Duodenal mucosa (tissue), 2 donors: ENCODE data around the gene OS9.
A peak's percentile ranks its signal among the peaks of the same experiment; 100 is the strongest.

ENCODE experiments used
- H3K27ac ChIP-seq: one replicate; pipeline ENCODE4 v1.7.0; 2013; ENCODE audit warnings: low read depth, low read length
- H3K27me3 ChIP-seq, 2 donors: one replicate each; pipeline ENCODE4 v1.7.0; 2013; ENCODE audit warnings: low read length in 2 of 2, control low read depth in 1 of 2; ENCODE audit not compliant: insufficient read depth in 2 of 2, control insufficient read depth in 1 of 2
- H3K36me3 ChIP-seq, 2 donors: one replicate each; pipeline ENCODE4 v1.7.0; 2013; ENCODE audit warnings: low read length in 2 of 2, control low read depth in 1 of 2; ENCODE audit not compliant: insufficient read depth in 2 of 2, control insufficient read depth in 1 of 2
- H3K4me1 ChIP-seq, 2 donors: one replicate each; pipeline ENCODE4 v1.7.0; 2013; ENCODE audit warnings: low read length in 2 of 2, control low read depth in 1 of 2; ENCODE audit not compliant: insufficient read depth in 2 of 2, control insufficient read depth in 1 of 2
- H3K4me3 ChIP-seq, 2 donors: one replicate each; pipeline ENCODE4 v1.7.0; 2013; ENCODE audit warnings: low read length in 2 of 2, low read depth in 1 of 2
- H3K9ac ChIP-seq, 2 donors: one replicate each; pipeline ENCODE4 v1.7.0; 2013; ENCODE audit warnings: low read length in 2 of 2, low read depth in 1 of 2
- H3K9me3 ChIP-seq, 2 donors: one replicate each; pipeline ENCODE4 v1.7.0; 2013; ENCODE audit warnings: low read length in 2 of 2, control low read depth in 1 of 2; ENCODE audit not compliant: control insufficient read depth in 1 of 2

Gene OS9

GRCh38 chr12:57765698-57766463 lies 71.9 kb downstream of the OS9 start:
- Histone ChIP-seq H3K4me1 (peaks cover 23 to 32% of the 10 kb centered on the region in 2 donors), H3K9me3 (no peaks in the 10 kb centered on the region), H3K9ac (peak overlapping the region; percentile 7 to 67), H3K4me3 (peak overlapping the region; percentile 77 to 83), H3K36me3 (peaks cover 5 to 19% of the 10 kb centered on the region in 2 donors), H3K27ac (no peak overlapping the region), H3K27me3 (peaks cover 25 to 33% of the 10 kb centered on the region in 2 donors)

GRCh38 chr12:57766464-57767304 lies 72.8 kb downstream of the OS9 start, which contains the start of gene CYP27B1:
CYP27B1 (minus strand) TSS chr12:57767078; CDS start chr12:57767041, 37 bp downstream.
- no peak within 1 kb of the TSS for H3K27ac ChIP-seq
- peak within 1 kb of the TSS in 1 of 2 donors; percentile 32 for H3K9ac ChIP-seq
- no peaks in the 10 kb centered on the region for H3K9me3 ChIP-seq
- peaks cover 5 to 19% of the 10 kb centered on the region in 2 donors for H3K36me3 ChIP-seq
- peaks cover 30 to 40% of the 10 kb centered on the region in 2 donors for H3K4me1 ChIP-seq
- H3K4me3 ChIP-seq: peak within 1 kb of the TSS; percentile 77 to 83
- H3K27me3 ChIP-seq: peaks cover 25 to 33% of the 10 kb centered on the region in 2 donors

- Histone ChIP-seq H3K27ac (no peak overlapping the region), H3K9ac (no peak overlapping the region), H3K9me3 (no peaks in the 10 kb centered on the region), H3K27me3 (peaks cover 25 to 33% of the 10 kb centered on the region in 2 donors), H3K36me3 (peaks cover 5 to 19% of the 10 kb centered on the region in 2 donors), H3K4me3 (peak overlapping the region in 1 of 2 donors; percentile 77), H3K4me1 (peaks cover 30 to 41% of the 10 kb centered on the region in 2 donors)
These were observed 73.4 kb downstream of the OS9 start for GRCh38 chr12:57767305-57767698.

- Histone ChIP-seq H3K9ac (no peak overlapping the region), H3K36me3 (peaks cover 5 to 19% of the 10 kb centered on the region in 2 donors), H3K4me1 (peaks cover 30 to 43% of the 10 kb centered on the region in 2 donors), H3K27me3 (peaks cover 25 to 33% of the 10 kb centered on the region in 2 donors), H3K9me3 (no peaks in the 10 kb centered on the region), H3K4me3 (no peak overlapping the region), H3K27ac (no peak overlapping the region)
These were observed 73.9 kb downstream of the OS9 start for GRCh38 chr12:57767876-57768275.

- H3K9me3 ChIP-seq: no peaks in the 10 kb centered on the region
- H3K4me3 ChIP-seq: no peak overlapping the region
- H3K36me3 ChIP-seq: peaks cover 5 to 19% of the 10 kb centered on the region in 2 donors
- H3K27me3 ChIP-seq: peaks cover 24 to 25% of the 10 kb centered on the region in 2 donors
- H3K9ac ChIP-seq: no peak overlapping the region
- peaks cover 30 to 42% of the 10 kb centered on the region in 2 donors for H3K4me1 ChIP-seq
- H3K27ac ChIP-seq: no peak overlapping the region
These were observed 75.7 kb downstream of the OS9 start for GRCh38 chr12:57769594-57769993.

GRCh38 chr12:57770734-57771133 lies 76.8 kb downstream of the OS9 start:
- H3K4me1 ChIP-seq: peaks cover 26 to 31% of the 10 kb centered on the region in 2 donors
- H3K27me3 ChIP-seq: peaks cover 14 to 15% of the 10 kb centered on the region in 2 donors
- H3K9ac ChIP-seq: no peak overlapping the region
- no peaks in the 10 kb centered on the region for H3K9me3 ChIP-seq
- H3K36me3 ChIP-seq: peaks cover 5 to 19% of the 10 kb centered on the region in 2 donors
- H3K27ac ChIP-seq: no peak overlapping the region
- peak overlapping the region in 1 of 2 donors; percentile 97 for H3K4me3 ChIP-seq
